ENCODE measurements around the gene ADH5.

The ADH5 gene

GRCh38 chr4:99077177-99077576 lies 11.4 kb downstream of the ADH5 start:
- TF ChIP-seq CTCF (IDR thresholded peaks at IDR 0.05; ENCODE audit: low read depth, low read length, poor library complexity, severe bottlenecking) (no peak), EZH2phosphoT487 (IDR thresholded peaks at IDR 0.05; ENCODE audit: borderline replicate concordance, low read length) (no peak)
- Histone ChIP-seq H3K27ac (ENCODE audit: low read depth, low read length) (no peak overlapping the region), H4K20me1 (ENCODE audit: control insufficient read depth, insufficient read depth, low read depth, low read length) (no peaks in the 10 kb centered on the region)

GRCh38 chr4:99076292-99076976 lies 12.2 kb downstream of the ADH5 start:
- Histone ChIP-seq H3K27me3 (ENCODE audit: control insufficient read depth, low read length) (no peaks in the 10 kb centered on the region), H3K4me1 (ENCODE audit: control insufficient read depth, low read length) (no peaks in the 10 kb centered on the region), H3K36me3 (ENCODE audit: control insufficient read depth, low read length) (peaks cover 78% of the 10 kb centered on the region), H4K20me1 (ENCODE audit: control insufficient read depth, insufficient read depth, low read depth, low read length) (no peaks in the 10 kb centered on the region), H3K4me3 (ENCODE audit: low read length) (no peak overlapping the region), H3K9me3 (ENCODE audit: control insufficient read depth, insufficient read depth, low read length) (no peaks in the 10 kb centered on the region), H3K27ac (ENCODE audit: low read depth, low read length) (no peak overlapping the region), H3K4me2 (ENCODE audit: low read length) (no peak overlapping the region), H3F3A (ENCODE audit: control insufficient read depth, insufficient read depth) (0 out of 2 replicates have a peak, but pooled peaks cover under 1% of the 10 kb centered on the region), H3K79me2 (ENCODE audit: control insufficient read depth, low read length) (no peaks in the 10 kb centered on the region), H3K9me2 (replicated peaks; ENCODE audit: control insufficient read depth, low read length) (no peaks in the 10 kb centered on the region)
- TF ChIP-seq CTCF (IDR thresholded peaks at IDR 0.05; ENCODE audit: low read depth, low read length, poor library complexity, severe bottlenecking) (no peak), EZH2phosphoT487 (IDR thresholded peaks at IDR 0.05; ENCODE audit: borderline replicate concordance, low read length) (no peak)

More at GRCh38 chr4:99077177-99077576, 11.4 kb downstream of the ADH5 start:
- Histone ChIP-seq H3K9me2 (replicated peaks; ENCODE audit: control insufficient read depth, low read length) (no peaks in the 10 kb centered on the region), H3K9me3 (ENCODE audit: control insufficient read depth, insufficient read depth, low read length) (no peaks in the 10 kb centered on the region), H3K79me2 (ENCODE audit: control insufficient read depth, low read length) (no peaks in the 10 kb centered on the region), H3K36me3 (ENCODE audit: control insufficient read depth, low read length) (peaks cover 78% of the 10 kb centered on the region), H3F3A (ENCODE audit: control insufficient read depth, insufficient read depth) (0 out of 2 replicates have a peak, but pooled peaks cover 2% of the 10 kb centered on the region), H3K4me2 (ENCODE audit: low read length) (no peak overlapping the region), H3K27me3 (ENCODE audit: control insufficient read depth, low read length) (no peaks in the 10 kb centered on the region), H3K4me1 (ENCODE audit: control insufficient read depth, low read length) (no peaks in the 10 kb centered on the region), H3K4me3 (ENCODE audit: low read length) (no peak overlapping the region)

DNA sequence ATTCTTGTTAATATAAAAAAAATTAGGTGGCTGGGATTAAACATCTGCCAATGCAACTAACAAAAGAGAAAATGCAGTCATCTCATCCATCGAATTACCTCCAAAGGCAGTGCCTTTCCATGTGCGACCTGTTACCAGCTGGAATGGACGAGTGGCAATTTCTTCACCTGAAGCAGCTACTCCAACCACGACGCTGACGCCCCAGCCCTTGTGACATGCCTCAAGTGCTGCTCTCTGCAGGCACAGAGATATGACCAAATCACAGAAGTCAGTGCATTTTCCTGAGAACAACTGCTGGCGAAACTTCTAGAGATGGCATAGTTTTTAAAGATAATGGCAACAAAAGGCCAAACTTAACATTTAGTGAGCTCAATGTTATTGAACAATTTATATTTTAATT lies 13.8 kb downstream of the ADH5 start:
- Histone ChIP-seq H3K27me3 (ENCODE audit: control insufficient read depth, low read length) (no peaks in the 10 kb centered on the region), H3K27ac (ENCODE audit: low read depth, low read length) (no peak overlapping the region), H3K9me2 (replicated peaks; ENCODE audit: control insufficient read depth, low read length) (no peaks in the 10 kb centered on the region), H4K20me1 (ENCODE audit: control insufficient read depth, insufficient read depth, low read depth, low read length) (no peaks in the 10 kb centered on the region), H3K36me3 (ENCODE audit: control insufficient read depth, low read length) (peaks cover 75% of the 10 kb centered on the region), H3K4me1 (ENCODE audit: control insufficient read depth, low read length) (no peaks in the 10 kb centered on the region), H3K4me3 (ENCODE audit: low read length) (no peak overlapping the region), H3K79me2 (ENCODE audit: control insufficient read depth, low read length) (no peaks in the 10 kb centered on the region), H3F3A (ENCODE audit: control insufficient read depth, insufficient read depth) (no peaks in the 10 kb centered on the region), H3K9me3 (ENCODE audit: control insufficient read depth, insufficient read depth, low read length) (no peaks in the 10 kb centered on the region), H3K4me2 (ENCODE audit: low read length) (no peak overlapping the region)
- TF ChIP-seq CTCF (IDR thresholded peaks at IDR 0.05; ENCODE audit: low read depth, low read length, poor library complexity, severe bottlenecking), result no peak
- no peak for TF ChIP-seq EZH2phosphoT487 (IDR thresholded peaks at IDR 0.05; ENCODE audit: borderline replicate concordance, low read length)
